ENCODE data around the gene AKAP13.
"Not testable (repeated sequence)": the region's sequence is repeated elsewhere in the genome, so short reads cannot be mapped to it uniquely, and the experiment has no call there.

Gene AKAP13

GRCh38 chr15:85346462-85347084 is 33.8 kb upstream of the AKAP13 start:
- H3K9ac ChIP-seq; H3K79me2 ChIP-seq; H3K27me3 ChIP-seq (ENCODE audit: control insufficient read depth, insufficient read depth, low read length); H3K36me3 ChIP-seq (ENCODE audit: control insufficient read depth, insufficient read depth, low read length); H3K4me2 ChIP-seq (ENCODE audit: low read length); H3K27ac ChIP-seq; H3K9me3 ChIP-seq (ENCODE audit: control insufficient read depth, low read length); H3K4me3 ChIP-seq (ENCODE audit: low read depth, low read length); H3K4me1 ChIP-seq; H2AFZ ChIP-seq: not testable (repeated sequence)

GRCh38 chr15:85347264-85348047 is 32.9 kb upstream of the AKAP13 start:
- not testable (repeated sequence) for H3K27ac ChIP-seq; H3K36me3 ChIP-seq (ENCODE audit: control insufficient read depth, insufficient read depth, low read length); H3K4me2 ChIP-seq (ENCODE audit: low read length); H3K9ac ChIP-seq; H3K4me1 ChIP-seq; H3K27me3 ChIP-seq (ENCODE audit: control insufficient read depth, insufficient read depth, low read length); H2AFZ ChIP-seq; H3K79me2 ChIP-seq; H3K4me3 ChIP-seq (ENCODE audit: low read depth, low read length); H3K9me3 ChIP-seq (ENCODE audit: control insufficient read depth, low read length)

GRCh38 chr15:85348048-85348766 is 32.2 kb upstream of the AKAP13 start:
- not testable (repeated sequence) for H3K4me1 ChIP-seq; H3K27ac ChIP-seq; H3K4me2 ChIP-seq (ENCODE audit: low read length); H2AFZ ChIP-seq; H3K9ac ChIP-seq; H3K79me2 ChIP-seq; H3K4me3 ChIP-seq (ENCODE audit: low read depth, low read length); H3K9me3 ChIP-seq (ENCODE audit: control insufficient read depth, low read length); H3K27me3 ChIP-seq (ENCODE audit: control insufficient read depth, insufficient read depth, low read length); H3K36me3 ChIP-seq (ENCODE audit: control insufficient read depth, insufficient read depth, low read length)

GRCh38 chr15:85349062-85349461 is 31.3 kb upstream of the AKAP13 start:
- not testable (repeated sequence) for H3K9me3 ChIP-seq (ENCODE audit: control insufficient read depth, low read length); H3K36me3 ChIP-seq (ENCODE audit: control insufficient read depth, insufficient read depth, low read length); H3K27me3 ChIP-seq (ENCODE audit: control insufficient read depth, insufficient read depth, low read length); H3K27ac ChIP-seq; H3K9ac ChIP-seq; H3K79me2 ChIP-seq; H2AFZ ChIP-seq; H3K4me3 ChIP-seq (ENCODE audit: low read depth, low read length); H3K4me2 ChIP-seq (ENCODE audit: low read length); H3K4me1 ChIP-seq

- Histone ChIP-seq H3K4me3 (ENCODE audit: low read depth, low read length) (no peak overlapping the region), H2AFZ (no peak overlapping the region), H3K27ac (no peak overlapping the region), H3K79me2 (no peaks in the 10 kb centered on the region), H3K9ac (no peak overlapping the region), H3K9me3 (ENCODE audit: control insufficient read depth, low read length) (no peaks in the 10 kb centered on the region), H3K36me3 (ENCODE audit: control insufficient read depth, insufficient read depth, low read length) (no peaks in the 10 kb centered on the region), H3K4me1 (no peaks in the 10 kb centered on the region), H3K4me2 (ENCODE audit: low read length) (no peak overlapping the region), H3K27me3 (ENCODE audit: control insufficient read depth, insufficient read depth, low read length) (no peaks in the 10 kb centered on the region)
- TF ChIP-seq CTCF (IDR thresholded peaks at IDR 0.05), result no peak
Measured at GRCh38 chr15:85350395-85350794, 30.0 kb upstream of the AKAP13 start.

- not testable (repeated sequence) for H3K4me2 ChIP-seq (ENCODE audit: low read length); H3K36me3 ChIP-seq (ENCODE audit: control insufficient read depth, insufficient read depth, low read length); H3K9ac ChIP-seq; H3K27me3 ChIP-seq (ENCODE audit: control insufficient read depth, insufficient read depth, low read length); H3K79me2 ChIP-seq; H3K4me1 ChIP-seq; H3K9me3 ChIP-seq (ENCODE audit: control insufficient read depth, low read length); H2AFZ ChIP-seq; H3K27ac ChIP-seq; H3K4me3 ChIP-seq (ENCODE audit: low read depth, low read length)
Measured at GRCh38 chr15:85351501-85351900, 28.9 kb upstream of the AKAP13 start.

- H3K27ac ChIP-seq, result no peak overlapping the region
Measured at GRCh38 chr15:85351965-85352364, 28.4 kb upstream of the AKAP13 start.

More at GRCh38 chr15:85351965-85352364, 28.4 kb upstream of the AKAP13 start:
- Histone ChIP-seq H3K9ac (no peak overlapping the region), H3K27me3 (ENCODE audit: control insufficient read depth, insufficient read depth, low read length) (no peaks in the 10 kb centered on the region), H3K4me2 (ENCODE audit: low read length) (no peak overlapping the region), H2AFZ (no peak overlapping the region), H3K4me3 (ENCODE audit: low read depth, low read length) (no peak overlapping the region), H3K36me3 (ENCODE audit: control insufficient read depth, insufficient read depth, low read length) (no peaks in the 10 kb centered on the region), H3K4me1 (no peaks in the 10 kb centered on the region), H3K9me3 (ENCODE audit: control insufficient read depth, low read length) (no peaks in the 10 kb centered on the region), H3K79me2 (no peaks in the 10 kb centered on the region)
- no peak for TF ChIP-seq CTCF (IDR thresholded peaks at IDR 0.05)

Measured in parathyroid adenoma (tissue), 2 donors.